Lung (tissue), 12 donors: ENCODE measurements around the gene LIX1. TPM values are rescaled to one million over a fixed set of nuclear protein-coding genes. Genes with fewer than 3 reads are reported as not detected.

Source experiments
- ATAC-seq: fragments of 200-7000 bp; cut with Tn5 transposase; one replicate; pipeline ENCODE4 v1.9.1; 2020; ENCODE audit warnings: moderate number of reproducible peaks; ENCODE audit not compliant: insufficient read depth, low FRiP score
- DNase-seq, 3 donors: peaks; one replicate each; pipeline ENCODE4 v3.0.0-alpha.2; 2013 to 2017
- H3K27ac ChIP-seq, 2 donors: one replicate each; pipeline ENCODE4 v1.5.1; 2013; ENCODE audit warnings: mild to moderate bottlenecking in 2 of 2, moderate library complexity in 2 of 2, control low read depth in 1 of 2, inconsistent platforms in 1 of 2, low read depth in 1 of 2, low read length in 1 of 2
- H3K27me3 ChIP-seq, 3 donors: one replicate each; pipeline ENCODE4 v1.5.1; 2013; ENCODE audit warnings: low read length in 2 of 3; ENCODE audit not compliant: control insufficient read depth in 3 of 3, insufficient read depth in 3 of 3
- H3K36me3 ChIP-seq, 4 donors: one replicate each; pipeline ENCODE4 v1.5.1; 2013; ENCODE audit warnings: low read length in 4 of 4, mild to moderate bottlenecking in 1 of 4, moderate library complexity in 1 of 4; ENCODE audit not compliant: control insufficient read depth in 4 of 4, insufficient read depth in 4 of 4
- H3K4me1 ChIP-seq, 5 donors: one replicate each; pipeline ENCODE4 v1.5.1; 2013; ENCODE audit warnings: low read length in 5 of 5, mild to moderate bottlenecking in 2 of 5, moderate library complexity in 1 of 5; ENCODE audit not compliant: control insufficient read depth in 5 of 5, insufficient read depth in 5 of 5
- H3K4me3 ChIP-seq: one replicate; pipeline ENCODE4 v1.5.1; 2013; ENCODE audit warnings: mild to moderate bottlenecking, control low read depth, moderate library complexity
- H3K9ac ChIP-seq, 2 donors: one replicate each; pipeline ENCODE4 v1.5.1; 2013; ENCODE audit warnings: low read length in 2 of 2, control low read depth in 1 of 2; ENCODE audit not compliant: insufficient read depth in 1 of 2
- H3K9me3 ChIP-seq, 4 donors: one replicate each; pipeline ENCODE4 v1.5.1; 2013; ENCODE audit warnings: low read length in 3 of 4, mild to moderate bottlenecking in 1 of 4, moderate library complexity in 1 of 4; ENCODE audit not compliant: control insufficient read depth in 4 of 4, insufficient read depth in 3 of 4
- CTCF ChIP-seq: IDR thresholded peaks from 2 replicates; pipeline ENCODE4 v1.5.1; 2012; ENCODE audit warnings: mild to moderate bottlenecking; ENCODE audit errors: control extremely low read depth, extremely low read depth
- WGBS, 2 donors: extraction: QIAGEN DNeasy Blood & Tissue Kit; methylation state at CpG; one replicate each; pipeline ENCODE4 v1.1.7; 2013; 5-methylcytosine and 5-hydroxymethylcytosine counted together
- polyA plus RNA-seq, 2 donors: library from polyadenylated mRNA; stranded (reverse); fragments of 200-250 nt; gene quantifications; one replicate each; pipeline ENCODE4 v1.2.1, GENCODE V29; 2013
- total RNA-seq, 2 donors: library from RNA; depleted of rRNA in 1 of 2; stranded (reverse); fragments of >200 nt in 1 of 2; gene quantifications; one replicate each; pipeline ENCODE4 v1.2.1, GENCODE V29; 2014 to 2021
- donor health status: control.
- donor health status: control.
- donor health status: Bipolar disorder and iron deficiency.
- donor health status: healthy.
- donor health status: DM: yes; HTN: yes; CAD: no.

The LIX1 gene
- total and polyA plus RNA-seq, 4 donors = 0.11 TPM; not detected in 3

- WGBS, 2 donors = 98 to 99% methylated on average over 2 of the region's 2 CpGs
- DNase-seq (no peak), ATAC-seq (no peak)
- Histone ChIP-seq H3K36me3 (peaks cover 0 to 14% (median 7%) of the 10 kb centered on the region in 4 donors), H3K27ac (no peak overlapping the region), H3K27me3 (no peaks in the 10 kb centered on the region), H3K4me1 (no peaks in the 10 kb centered on the region), H3K4me3 (no peak overlapping the region), H3K9ac (no peak overlapping the region), H3K9me3 (peaks cover 0 to 8% (median 1%) of the 10 kb centered on the region in 4 donors)
- no peak for TF ChIP-seq CTCF
Observed at GRCh38 chr5:97157689-97158088, 15.3 kb upstream of the LIX1 start.

GRCh38 chr5:97151370-97151769, 9.0 kb upstream of the LIX1 start:
- DNase-seq = no peak
- H3K27me3 ChIP-seq = no peaks in the 10 kb centered on the region
- ATAC-seq = no peak
- no peak overlapping the region for H3K4me3 ChIP-seq
- 94 to 96% methylated on average over 3 of the region's 3 CpGs for WGBS, 2 donors
- H3K9me3 ChIP-seq = no peaks in the 10 kb centered on the region
- H3K9ac ChIP-seq = no peak overlapping the region
- H3K27ac ChIP-seq = no peak overlapping the region
- H3K4me1 ChIP-seq = no peaks in the 10 kb centered on the region
- no peak for TF ChIP-seq CTCF
- no peaks in the 10 kb centered on the region for H3K36me3 ChIP-seq

GRCh38 chr5:97150401-97150800, 8.0 kb upstream of the LIX1 start:
- 52 to 74% methylated on average over 1 of the region's 1 CpG for WGBS, 2 donors
- Histone ChIP-seq H3K9ac (no peak overlapping the region), H3K4me3 (no peak overlapping the region), H3K27me3 (no peaks in the 10 kb centered on the region), H3K36me3 (no peaks in the 10 kb centered on the region), H3K27ac (no peak overlapping the region), H3K9me3 (no peaks in the 10 kb centered on the region), H3K4me1 (no peaks in the 10 kb centered on the region)
- ATAC-seq (no peak), DNase-seq (no peak)
- no peak for TF ChIP-seq CTCF

GRCh38 chr5:97149709-97150108, 7.3 kb upstream of the LIX1 start:
- 78 to 83% methylated on average over 2 of the region's 2 CpGs for WGBS, 2 donors
- Histone ChIP-seq H3K36me3 (no peaks in the 10 kb centered on the region), H3K4me3 (no peak overlapping the region), H3K9ac (no peak overlapping the region), H3K9me3 (no peaks in the 10 kb centered on the region), H3K4me1 (no peaks in the 10 kb centered on the region), H3K27me3 (no peaks in the 10 kb centered on the region), H3K27ac (no peak overlapping the region)
- DNase-seq = no peak
- ATAC-seq = no peak
- no peak for TF ChIP-seq CTCF
